Dermis microvascular lymphatic vessel endothelial cell (primary cell): ENCODE measurements around the gene JPH3. TPM values are rescaled to one million over a fixed set of nuclear protein-coding genes. Genes with fewer than 3 reads are reported as not detected.

Experiments used
- DNase-seq, 2 donors: peaks; one replicate each; pipeline versions ENCODE4 v3.0.0 to v3.0.0-alpha.2; 2010; ENCODE audit warnings: low read depth in 2 of 2
- total RNA-seq: library from RNA; depleted of rRNA; stranded (reverse); fragments of >200 nt; gene quantifications from 2 replicates; pipeline ENCODE4 v1.2.1, GENCODE V29; 2014

JPH3 gene
- total RNA-seq, 1 donor from 2014 or later, result 0.64 TPM

- no peak for DNase-seq
These were observed 23.0 kb downstream of the JPH3 start for GRCh38 chr16:87625241-87625797.

- no peak for DNase-seq
These were observed 24.1 kb downstream of the JPH3 start for GRCh38 chr16:87626401-87626800.

GRCh38 chr16:87626905-87627304 is 24.6 kb downstream of the JPH3 start:
- DNase-seq, result no peak

- DNase-seq, result no peak
These were observed 25.4 kb downstream of the JPH3 start for GRCh38 chr16:87627542-87628245.

GRCh38 chr16:87628246-87628923 is 26.1 kb downstream of the JPH3 start:
- DNase-seq, result no peak

GRCh38 chr16:87628940-87629339 is 26.6 kb downstream of the JPH3 start:
- no peak for DNase-seq

GRCh38 chr16:87631067-87631466 is 28.8 kb downstream of the JPH3 start:
- no peak for DNase-seq

GRCh38 chr16:87634411-87634810 is 32.1 kb downstream of the JPH3 start:
- DNase-seq, result no peak

- peak; percentile 3 to 34 for DNase-seq
These were observed 33.3 kb downstream of the JPH3 start for GRCh38 chr16:87635541-87636049.

- DNase-seq, result peak; percentile 51 to 70
These were observed 33.9 kb downstream of the JPH3 start for GRCh38 chr16:87636050-87636684.

GRCh38 chr16:87636741-87637140 is 34.4 kb downstream of the JPH3 start:
- no peak for DNase-seq

GRCh38 chr16:87637357-87637756 is 35.0 kb downstream of the JPH3 start:
- DNase-seq, result no peak

- no peak for DNase-seq
These were observed 36.4 kb downstream of the JPH3 start for GRCh38 chr16:87638736-87639135.

- DNase-seq, result no peak
These were observed 39.4 kb downstream of the JPH3 start for GRCh38 chr16:87641721-87642120.

GRCh38 chr16:87642491-87642890 is 40.2 kb downstream of the JPH3 start:
- no peak for DNase-seq

- no peak for DNase-seq
These were observed 41.9 kb downstream of the JPH3 start for GRCh38 chr16:87644186-87644585.

- DNase-seq, result no peak
These were observed 42.3 kb downstream of the JPH3 start for GRCh38 chr16:87644596-87644995.

- no peak for DNase-seq
These were observed 43.5 kb downstream of the JPH3 start for GRCh38 chr16:87645802-87646201.

- DNase-seq, result no peak
These were observed 45.3 kb downstream of the JPH3 start for GRCh38 chr16:87647431-87648185.

GRCh38 chr16:87648236-87648635 is 45.9 kb downstream of the JPH3 start:
- no peak for DNase-seq

GRCh38 chr16:87648698-87649487 is 46.6 kb downstream of the JPH3 start:
- no peak for DNase-seq
